Measurements from ENCODE around the gene PFKFB4.

Gene PFKFB4

DNA sequence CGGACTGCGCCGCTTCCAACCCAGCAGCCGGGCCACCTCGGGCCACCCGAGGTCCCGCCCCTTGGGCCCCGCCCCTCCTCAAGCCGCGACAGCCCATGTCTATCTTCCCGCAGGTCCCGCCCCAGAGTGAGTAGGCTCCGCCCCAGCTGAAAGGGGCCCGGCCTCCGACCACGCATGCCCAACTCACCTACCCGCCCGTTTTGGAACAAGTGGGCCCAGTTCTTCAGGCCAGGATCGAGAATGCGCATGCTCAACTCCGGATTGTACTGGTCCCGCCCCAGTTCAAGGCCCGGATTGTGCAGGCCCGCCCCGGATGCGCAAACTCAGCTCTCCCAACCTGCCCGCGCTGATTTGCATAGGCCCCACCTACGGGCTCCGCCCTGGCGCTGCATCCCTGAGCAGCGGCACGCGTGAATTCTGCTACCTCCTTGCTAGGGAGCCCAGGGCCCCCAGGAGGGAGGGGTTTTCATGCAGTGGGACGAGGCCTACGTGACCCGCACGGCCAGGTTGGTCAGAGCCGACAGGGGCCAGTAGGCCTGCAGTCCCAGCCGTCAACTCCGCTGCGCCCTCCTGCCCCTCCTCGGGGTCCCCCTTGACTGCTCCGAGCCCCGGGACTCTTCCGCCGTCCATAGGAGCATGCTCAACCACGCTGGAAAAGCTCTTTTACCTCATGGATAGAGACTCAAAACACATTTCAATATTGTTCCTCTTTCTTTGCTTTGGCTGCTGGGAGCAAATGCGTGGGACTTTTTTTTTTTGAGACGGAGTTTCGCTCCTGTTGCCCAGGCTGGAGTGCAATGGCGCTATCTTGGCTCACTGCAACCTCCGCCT lies at the start of gene PFKFB4:
Gene PFKFB4, minus strand, starts transcription at position 8 of the 831 bp plus-strand sequence. CDS start 26 bp downstream, outside the sequence.
- DNase-seq (peak; percentile 99 to 100), ATAC-seq (peak; percentile 93)
- Mint-ChIP-seq H3K27ac (peak within 1 kb of the TSS; percentile 89 to 90), H3K4me3 (peak within 1 kb of the TSS; percentile 88 to 89), H3K4me1 (peaks cover 64% of the 10 kb centered on the region), H3K9me3 (no peaks in the 10 kb centered on the region), H3K27me3 (no peaks in the 10 kb centered on the region)

- Mint-ChIP-seq H3K27me3 (no peaks in the 10 kb centered on the region), H3K27ac (no peak overlapping the region), H3K4me3 (no peak overlapping the region), H3K4me1 (peaks cover 5% of the 10 kb centered on the region), H3K9me3 (no peaks in the 10 kb centered on the region)
- ATAC-seq: no peak
- no peak for DNase-seq
Measured at GRCh38 chr3:48601622-48601994, 45.0 kb upstream of the PFKFB4 start.

GRCh38 chr3:48600711-48601621 lies 44.4 kb upstream of the PFKFB4 start:
- Mint-ChIP-seq H3K9me3 (no peaks in the 10 kb centered on the region), H3K4me3 (no peak overlapping the region), H3K27ac (no peak overlapping the region), H3K27me3 (peaks cover 5% of the 10 kb centered on the region), H3K4me1 (peaks cover 7% of the 10 kb centered on the region)
- ATAC-seq: no peak
- DNase-seq: no peak

- ATAC-seq (no peak), DNase-seq (no peak)
- Mint-ChIP-seq H3K27ac (no peak overlapping the region), H3K4me3 (no peak overlapping the region), H3K9me3 (no peaks in the 10 kb centered on the region), H3K4me1 (peaks cover 11% of the 10 kb centered on the region), H3K27me3 (peaks cover 18% of the 10 kb centered on the region)
Measured at GRCh38 chr3:48599509-48600285, 43.1 kb upstream of the PFKFB4 start.

- no peak overlapping the region for H3K4me3 Mint-ChIP-seq
- DNase-seq (no peak), ATAC-seq (no peak)
- H3K27me3 Mint-ChIP-seq: peaks cover 24% of the 10 kb centered on the region
- H3K4me1 Mint-ChIP-seq: peaks cover 17% of the 10 kb centered on the region
- no peaks in the 10 kb centered on the region for H3K9me3 Mint-ChIP-seq
- H3K27ac Mint-ChIP-seq: no peak overlapping the region
Measured at GRCh38 chr3:48599077-48599501, 42.5 kb upstream of the PFKFB4 start.

- Mint-ChIP-seq H3K4me3 (no peak overlapping the region), H3K4me1 (peaks cover 17% of the 10 kb centered on the region), H3K27ac (no peak overlapping the region), H3K27me3 (peaks cover 30% of the 10 kb centered on the region), H3K9me3 (no peaks in the 10 kb centered on the region)
- DNase-seq (no peak), ATAC-seq (no peak)
Measured at GRCh38 chr3:48598323-48599076, 41.9 kb upstream of the PFKFB4 start.

GRCh38 chr3:48597408-48597800 lies 40.8 kb upstream of the PFKFB4 start:
- Mint-ChIP-seq H3K27ac (no peak overlapping the region), H3K27me3 (peaks cover 41% of the 10 kb centered on the region), H3K9me3 (no peaks in the 10 kb centered on the region), H3K4me1 (peaks cover 17% of the 10 kb centered on the region), H3K4me3 (no peak overlapping the region)
- DNase-seq: no peak
- no peak for ATAC-seq

DNA sequence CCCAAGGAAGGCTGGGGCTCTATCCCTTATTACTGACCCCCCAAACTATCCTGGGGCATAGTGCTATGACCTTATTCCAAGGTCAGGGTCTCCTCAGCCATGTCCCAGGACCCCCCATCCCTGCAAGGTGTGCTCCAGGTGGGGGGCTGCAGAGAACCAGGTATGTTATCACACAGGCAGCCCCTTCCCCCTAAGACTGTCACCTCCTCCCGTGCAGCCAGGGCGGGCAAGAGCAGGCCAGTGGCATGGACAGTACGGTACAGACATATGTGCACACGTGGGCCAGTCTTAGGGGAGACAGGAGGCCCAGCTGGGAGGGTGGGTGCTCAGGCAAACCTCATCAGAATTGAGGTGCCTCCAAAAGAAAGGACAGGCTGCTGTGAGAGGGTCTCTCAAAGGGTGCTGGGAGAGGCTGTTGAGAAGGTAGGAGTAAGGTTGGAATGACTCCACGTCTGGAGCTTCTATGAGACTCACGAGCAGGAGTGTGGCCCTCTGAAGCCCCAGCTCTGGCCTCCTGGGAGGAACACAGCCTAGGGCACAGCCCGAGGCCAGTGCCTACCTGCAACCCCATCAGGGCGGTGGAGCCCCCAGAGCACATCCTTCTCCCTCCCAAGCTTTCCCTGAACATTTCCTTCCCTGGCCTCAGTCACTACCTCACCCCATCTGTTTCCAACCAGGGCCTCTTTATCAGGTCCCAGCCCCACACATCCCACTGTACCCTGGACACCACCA lies 40.2 kb upstream of the PFKFB4 start:
- Mint-ChIP-seq H3K4me1 (peaks cover 17% of the 10 kb centered on the region), H3K27me3 (peaks cover 47% of the 10 kb centered on the region), H3K27ac (peak overlapping the region in 1 of 2 donors; percentile 21), H3K9me3 (no peaks in the 10 kb centered on the region), H3K4me3 (no peak overlapping the region)
- ATAC-seq (peak; percentile 9), DNase-seq (no peak)

DNA sequence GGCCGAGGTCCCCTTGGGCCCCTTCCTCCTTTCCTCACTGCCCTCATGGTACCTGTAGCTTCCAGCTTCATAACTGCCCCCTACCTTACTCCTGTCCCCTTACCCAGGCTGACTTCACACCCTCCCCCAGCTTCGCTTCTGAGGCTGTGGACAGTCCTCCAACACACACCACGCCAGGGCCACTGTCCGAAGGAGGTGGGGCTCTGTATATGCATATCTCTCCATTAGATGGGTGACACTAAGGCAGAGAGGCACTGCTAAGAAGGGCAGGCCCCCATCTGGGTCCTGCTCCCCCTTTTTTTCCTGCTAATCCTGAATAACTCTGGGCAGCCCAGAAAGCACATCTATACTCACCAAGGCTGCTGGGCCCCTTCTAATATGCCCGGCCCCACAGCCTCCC lies 39.6 kb upstream of the PFKFB4 start:
- H3K4me3 Mint-ChIP-seq: peak overlapping the region in 1 of 2 donors; percentile 38
- ATAC-seq: no peak

DNA sequence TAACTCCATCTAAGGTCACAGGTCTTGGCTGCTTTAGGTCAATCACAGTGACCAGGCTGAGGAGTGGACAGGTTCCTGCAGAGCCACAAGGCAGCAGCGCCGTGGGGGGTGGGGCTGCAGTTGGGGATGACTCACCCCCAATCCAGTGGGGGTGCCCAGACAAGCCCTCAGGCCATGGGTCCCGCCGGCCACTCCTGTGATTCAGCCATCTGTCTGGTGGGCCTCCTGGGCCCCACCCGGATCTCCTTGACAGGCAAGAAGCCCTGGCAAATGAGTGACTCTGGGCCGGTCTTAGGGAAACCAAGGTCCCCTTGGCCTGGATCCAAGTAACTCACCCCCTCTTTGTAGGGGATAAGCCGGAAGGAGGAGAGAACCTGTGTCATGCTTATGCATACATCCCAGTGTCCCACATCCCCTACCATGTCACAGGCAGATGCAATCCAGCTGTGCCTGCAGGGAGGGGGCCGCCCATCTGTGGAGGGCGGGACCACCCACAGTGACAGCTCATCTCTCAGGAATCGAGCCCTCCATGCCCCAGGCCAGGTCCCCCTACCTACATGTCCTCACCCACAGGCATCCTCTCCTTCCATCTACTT lies 39.0 kb upstream of the PFKFB4 start:
- H3K27me3 Mint-ChIP-seq: peaks cover 57% of the 10 kb centered on the region
- H3K4me3 Mint-ChIP-seq: peak overlapping the region in 1 of 2 donors; percentile 62
- peak overlapping the region in 1 of 2 donors; percentile 21 for H3K27ac Mint-ChIP-seq
- no peak for DNase-seq
- peaks cover 17% of the 10 kb centered on the region for H3K4me1 Mint-ChIP-seq
- no peaks in the 10 kb centered on the region for H3K9me3 Mint-ChIP-seq
- ATAC-seq: peak; percentile 6

More for the DNA sequence above, 39.6 kb upstream of the PFKFB4 start:
- peaks cover 17% of the 10 kb centered on the region for H3K4me1 Mint-ChIP-seq
- H3K9me3 Mint-ChIP-seq: no peaks in the 10 kb centered on the region
- no peak for DNase-seq
- peak overlapping the region in 1 of 2 donors; percentile 21 for H3K27ac Mint-ChIP-seq
- H3K27me3 Mint-ChIP-seq: peaks cover 52% of the 10 kb centered on the region

DNA sequence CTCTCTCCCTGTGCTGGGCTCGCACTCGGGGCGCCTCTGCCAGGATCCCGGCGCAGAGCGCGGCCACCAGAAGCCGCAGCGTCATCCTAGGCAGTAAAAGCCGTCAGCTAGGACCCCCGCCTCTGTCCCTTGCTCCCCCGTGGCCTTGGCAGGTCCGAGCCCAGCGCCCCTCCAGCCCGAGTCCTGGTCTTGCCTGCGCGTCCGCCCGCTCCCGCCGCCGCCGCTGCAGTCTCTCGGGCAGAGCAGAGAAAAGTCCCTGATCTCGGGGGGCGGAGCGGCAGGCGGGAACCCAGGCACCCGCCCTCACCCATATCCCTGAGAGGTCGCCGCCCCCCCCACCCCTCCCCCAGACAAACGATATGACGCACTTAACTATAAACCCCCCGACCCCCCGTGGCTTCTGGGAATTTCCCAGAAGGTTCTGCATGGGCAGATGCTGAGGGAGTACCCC lies 38.5 kb upstream of the PFKFB4 start, which contains the start of gene COL7A1:
Gene COL7A1, minus strand, starts transcription at position 255 of the 451 bp plus-strand sequence. Its CDS starts 170 bp downstream, at position 85.
- ATAC-seq (peak; percentile 4), DNase-seq (no peak)
- Mint-ChIP-seq H3K9me3 (no peaks in the 10 kb centered on the region), H3K4me1 (peaks cover 17% of the 10 kb centered on the region), H3K27me3 (peaks cover 62% of the 10 kb centered on the region), H3K27ac (peak within 1 kb of the TSS in 1 of 2 donors; percentile 21), H3K4me3 (peak within 1 kb of the TSS; percentile 41 to 62)

DNA sequence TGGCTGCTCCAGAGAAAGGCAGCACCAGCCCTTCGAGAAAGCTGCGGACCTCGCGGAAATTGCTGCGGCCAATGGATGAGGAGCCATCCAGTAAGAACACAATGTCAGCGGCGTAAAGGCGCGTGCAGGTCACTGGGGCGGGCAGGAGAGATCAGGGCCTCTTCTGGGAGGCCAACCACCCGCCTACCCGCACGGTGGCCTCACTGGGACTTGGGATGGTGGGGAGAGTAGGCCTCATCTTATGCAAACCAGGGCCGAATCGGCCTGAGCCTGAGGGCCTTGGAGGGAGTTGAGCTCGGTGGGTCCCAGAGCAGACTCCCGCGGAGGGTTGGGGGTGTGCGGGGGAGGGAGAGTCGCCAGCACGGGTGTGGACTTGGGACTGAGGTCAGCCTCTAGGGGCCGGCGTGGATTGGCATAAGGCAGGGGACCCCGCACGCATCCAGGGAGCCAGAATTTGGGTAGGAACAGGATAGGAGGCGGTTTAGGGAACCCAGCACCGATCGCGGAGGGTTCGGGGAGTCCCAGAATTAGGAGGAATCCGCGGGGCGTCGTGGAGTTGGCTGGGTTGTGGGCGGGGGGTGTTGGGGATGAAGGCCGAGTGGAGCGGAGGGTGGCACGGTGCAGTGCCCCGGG lies 37.9 kb upstream of the PFKFB4 start:
- H3K27ac Mint-ChIP-seq: no peak overlapping the region
- H3K4me3 Mint-ChIP-seq: peak overlapping the region; percentile 41 to 62
- H3K4me1 Mint-ChIP-seq: peaks cover 17% of the 10 kb centered on the region
- no peaks in the 10 kb centered on the region for H3K9me3 Mint-ChIP-seq
- DNase-seq (no peak), ATAC-seq (no peak)
- H3K27me3 Mint-ChIP-seq: peaks cover 68% of the 10 kb centered on the region

GRCh38 chr3:48593337-48593736 lies 36.7 kb upstream of the PFKFB4 start:
- ATAC-seq: no peak
- peaks cover 17% of the 10 kb centered on the region for H3K4me1 Mint-ChIP-seq
- no peaks in the 10 kb centered on the region for H3K9me3 Mint-ChIP-seq
- H3K27me3 Mint-ChIP-seq: peaks cover 80% of the 10 kb centered on the region
- H3K27ac Mint-ChIP-seq: no peak overlapping the region
- no peak overlapping the region for H3K4me3 Mint-ChIP-seq
- no peak for DNase-seq
